ENCODE results near the gene SGCE.

The SGCE gene

DNA sequence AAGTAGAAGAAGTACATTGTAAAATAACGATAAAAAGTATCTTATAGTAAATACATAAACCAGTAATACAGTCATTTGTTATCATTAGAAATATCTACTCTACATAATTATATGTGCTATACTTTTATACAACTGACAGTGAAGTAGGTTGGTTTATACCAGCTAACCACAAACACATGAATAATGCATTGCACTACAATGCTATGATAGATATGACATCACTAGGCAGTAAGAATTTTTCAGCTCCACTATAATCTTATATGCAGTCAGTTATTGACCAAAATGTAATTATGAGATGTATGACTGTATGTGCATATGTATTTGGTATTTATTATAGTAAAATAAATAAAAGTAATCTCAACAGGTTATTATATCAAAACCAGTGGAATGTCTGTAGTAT is 23.4 kb upstream of the SGCE start:
- Histone ChIP-seq H4K20me1 (ENCODE audit: insufficient read depth, low read length, poor library complexity, severe bottlenecking) (no peaks in the 10 kb centered on the region), H3K4me2 (ENCODE audit: low read depth, low read length, poor library complexity, severe bottlenecking) (no peak overlapping the region), H3K27me3 (ENCODE audit: insufficient read depth, low read length, poor library complexity, severe bottlenecking) (no peaks in the 10 kb centered on the region), H3K9ac (ENCODE audit: low read depth, low read length, poor library complexity, severe bottlenecking) (no peak overlapping the region), H3K36me3 (ENCODE audit: insufficient read depth, low read length) (no peaks in the 10 kb centered on the region), H3K79me2 (ENCODE audit: insufficient read depth, low read length) (no peaks in the 10 kb centered on the region), H3K4me1 (ENCODE audit: insufficient read depth, low read length, poor library complexity, severe bottlenecking) (no peaks in the 10 kb centered on the region), H2AFZ (ENCODE audit: low read length) (no peak overlapping the region), H3K9me2 (replicated peaks; ENCODE audit: low read depth, low read length) (no peaks in the 10 kb centered on the region), H3K4me3 (ENCODE audit: low read length, poor library complexity, severe bottlenecking) (no peak overlapping the region), H3F3A (ENCODE audit: low read depth) (no peaks in the 10 kb centered on the region), H3K9me3 (ENCODE audit: insufficient read depth, low read depth, low read length) (no peaks in the 10 kb centered on the region)
- TF ChIP-seq EZH2phosphoT487 (IDR thresholded peaks at IDR 0.05; ENCODE audit: borderline replicate concordance), result no peak
- TF ChIP-seq, protein P1, sequence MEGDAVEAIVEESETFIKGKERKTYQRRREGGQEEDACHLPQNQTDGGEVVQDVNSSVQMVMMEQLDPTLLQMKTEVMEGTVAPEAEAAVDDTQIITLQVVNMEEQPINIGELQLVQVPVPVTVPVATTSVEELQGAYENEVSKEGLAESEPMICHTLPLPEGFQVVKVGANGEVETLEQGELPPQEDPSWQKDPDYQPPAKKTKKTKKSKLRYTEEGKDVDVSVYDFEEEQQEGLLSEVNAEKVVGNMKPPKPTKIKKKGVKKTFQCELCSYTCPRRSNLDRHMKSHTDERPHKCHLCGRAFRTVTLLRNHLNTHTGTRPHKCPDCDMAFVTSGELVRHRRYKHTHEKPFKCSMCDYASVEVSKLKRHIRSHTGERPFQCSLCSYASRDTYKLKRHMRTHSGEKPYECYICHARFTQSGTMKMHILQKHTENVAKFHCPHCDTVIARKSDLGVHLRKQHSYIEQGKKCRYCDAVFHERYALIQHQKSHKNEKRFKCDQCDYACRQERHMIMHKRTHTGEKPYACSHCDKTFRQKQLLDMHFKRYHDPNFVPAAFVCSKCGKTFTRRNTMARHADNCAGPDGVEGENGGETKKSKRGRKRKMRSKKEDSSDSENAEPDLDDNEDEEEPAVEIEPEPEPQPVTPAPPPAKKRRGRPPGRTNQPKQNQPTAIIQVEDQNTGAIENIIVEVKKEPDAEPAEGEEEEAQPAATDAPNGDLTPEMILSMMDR (conservative IDR thresholded peaks at IDR 0.05; ENCODE audit: low read length), result no peak

GRCh38 chr7:94676431-94676830 is 20.5 kb upstream of the SGCE start:
- no peak for TF ChIP-seq EZH2phosphoT487 (IDR thresholded peaks at IDR 0.05; ENCODE audit: borderline replicate concordance)
- TF ChIP-seq, protein P1 (conservative IDR thresholded peaks at IDR 0.05; ENCODE audit: low read length), result no peak
- Histone ChIP-seq H3K4me1 (ENCODE audit: insufficient read depth, low read length, poor library complexity, severe bottlenecking) (no peaks in the 10 kb centered on the region), H3F3A (ENCODE audit: low read depth) (no peaks in the 10 kb centered on the region), H3K4me2 (ENCODE audit: low read depth, low read length, poor library complexity, severe bottlenecking) (no peak overlapping the region), H3K27me3 (ENCODE audit: insufficient read depth, low read length, poor library complexity, severe bottlenecking) (no peaks in the 10 kb centered on the region), H3K9me3 (ENCODE audit: insufficient read depth, low read depth, low read length) (no peaks in the 10 kb centered on the region), H2AFZ (ENCODE audit: low read length) (no peak overlapping the region), H3K9ac (ENCODE audit: low read depth, low read length, poor library complexity, severe bottlenecking) (no peak overlapping the region), H3K36me3 (ENCODE audit: insufficient read depth, low read length) (no peaks in the 10 kb centered on the region), H3K4me3 (ENCODE audit: low read length, poor library complexity, severe bottlenecking) (no peak overlapping the region), H3K79me2 (ENCODE audit: insufficient read depth, low read length) (no peaks in the 10 kb centered on the region), H3K9me2 (replicated peaks; ENCODE audit: low read depth, low read length) (no peaks in the 10 kb centered on the region), H4K20me1 (ENCODE audit: insufficient read depth, low read length, poor library complexity, severe bottlenecking) (no peaks in the 10 kb centered on the region)

- H3K9me3 ChIP-seq (ENCODE audit: insufficient read depth, low read depth, low read length), result no peaks in the 10 kb centered on the region
- H3K36me3 ChIP-seq (ENCODE audit: insufficient read depth, low read length), result no peaks in the 10 kb centered on the region
- H3K4me1 ChIP-seq (ENCODE audit: insufficient read depth, low read length, poor library complexity, severe bottlenecking), result no peaks in the 10 kb centered on the region
- no peak overlapping the region for H3K4me3 ChIP-seq (ENCODE audit: low read length, poor library complexity, severe bottlenecking)
- H3K4me2 ChIP-seq (ENCODE audit: low read depth, low read length, poor library complexity, severe bottlenecking), result no peak overlapping the region
- H3K9ac ChIP-seq (ENCODE audit: low read depth, low read length, poor library complexity, severe bottlenecking), result no peak overlapping the region
- H4K20me1 ChIP-seq (ENCODE audit: insufficient read depth, low read length, poor library complexity, severe bottlenecking), result no peaks in the 10 kb centered on the region
- TF ChIP-seq, protein P1 (conservative IDR thresholded peaks at IDR 0.05; ENCODE audit: low read length), result no peak
- TF ChIP-seq EZH2phosphoT487 (IDR thresholded peaks at IDR 0.05; ENCODE audit: borderline replicate concordance), result no peak
- H3F3A ChIP-seq (ENCODE audit: low read depth), result no peaks in the 10 kb centered on the region
- no peak overlapping the region for H2AFZ ChIP-seq (ENCODE audit: low read length)
- H3K27me3 ChIP-seq (ENCODE audit: insufficient read depth, low read length, poor library complexity, severe bottlenecking), result no peaks in the 10 kb centered on the region
- H3K79me2 ChIP-seq (ENCODE audit: insufficient read depth, low read length), result no peaks in the 10 kb centered on the region
- no peaks in the 10 kb centered on the region for H3K9me2 ChIP-seq (replicated peaks; ENCODE audit: low read depth, low read length)
Observed at GRCh38 chr7:94675356-94675755, 19.4 kb upstream of the SGCE start.

Data from Loucy (cell line).